Sigmoid colon (tissue), 7 donors: ENCODE measurements around the gene OPRL1. TPM values are rescaled to one million over a fixed set of nuclear protein-coding genes. Genes with fewer than 3 reads are reported as not detected.

Experiments
- DNase-seq: peaks from one replicate; pipeline ENCODE4 v3.0.0-alpha.2; 2019
- H3K27ac ChIP-seq, 4 donors: fragments of 200-600 bp; sonication (generic); one replicate each; pipeline ENCODE4 v1.5.1; 2016 to 2019; ENCODE audit warnings: mild to moderate bottlenecking in 1 of 4
- H3K27me3 ChIP-seq, 3 donors: fragments of 200-600 bp; sonication (generic); one replicate each; pipeline ENCODE4 v1.5.1; 2019; ENCODE audit warnings: mild to moderate bottlenecking in 1 of 3
- H3K36me3 ChIP-seq, 4 donors: fragments of 200-600 bp; sonication (generic); one replicate each; pipeline ENCODE4 v1.5.1; 2016 to 2019
- H3K4me1 ChIP-seq, 4 donors: fragments of 200-600 bp; sonication (generic); one replicate each; pipeline ENCODE4 v1.5.1; 2017 to 2019
- H3K4me3 ChIP-seq, 4 donors: fragments of 200-600 bp; sonication (generic); one replicate each; pipeline ENCODE4 v1.5.1; 2017 to 2019; ENCODE audit warnings: mild to moderate bottlenecking in 2 of 4, moderate library complexity in 1 of 4
- H3K9me3 ChIP-seq, 4 donors: fragments of 200-600 bp in 3 of 4; sonication (generic) in 3 of 4; one replicate each; pipeline versions ENCODE4 v1.5.1 to v1.6.1; 2013 to 2019
- CTCF ChIP-seq, 4 experiments: fragments of 450-650 bp in 3 of 4; fragments of 200-600 bp in 1 of 4; IDR thresholded peaks; one replicate each; pipeline ENCODE4 v1.5.1; 2016 to 2019; ENCODE audit warnings: antibody characterized with exemption in 4 of 4, mild to moderate bottlenecking in 3 of 4, moderate library complexity in 2 of 4
- EP300 ChIP-seq, 4 donors: sonication (generic); formaldehyde crosslinking; IDR thresholded peaks; one replicate each; pipeline ENCODE4 v1.6.1; 2017; ENCODE audit warnings: antibody characterized with exemption in 4 of 4
- POLR2A ChIP-seq, 2 donors: fragments of 450-650 bp; IDR thresholded peaks; one replicate each; pipeline ENCODE4 v1.6.1; 2016; ENCODE audit warnings: antibody characterized with exemption in 2 of 2, mild to moderate bottlenecking in 2 of 2, moderate library complexity in 2 of 2
- POLR2AphosphoS5 ChIP-seq, 4 donors: sonication (generic); formaldehyde crosslinking; IDR thresholded peaks; one replicate each; pipeline ENCODE4 v1.6.1; 2017; ENCODE audit warnings: antibody characterized with exemption in 4 of 4
- WGBS, 2 donors: extraction: QIAGEN DNeasy Blood & Tissue Kit; methylation state at CpG; one replicate each; pipeline ENCODE4 v1.1.7; 2013; 5-methylcytosine and 5-hydroxymethylcytosine counted together
- intact Hi-C: fragments of 100-400 bp; cut with DNase I; formaldehyde crosslinking; loops from one replicate; pipeline ENCODE4 v1.15.1; 2023
- polyA plus RNA-seq, 3 donors: library from polyadenylated mRNA; stranded (reverse); fragments of 200-250 nt; gene quantifications; one replicate each; pipeline ENCODE4 v1.2.3, GENCODE V29; 2013
- small RNA-seq, 3 donors: library from RNA; depleted of rRNA; stranded (forward); fragments of <200 nt; gene quantifications; one replicate each; pipeline ENCODE3, GENCODE V24; 2016
- total RNA-seq, 4 donors: library from RNA; depleted of rRNA; stranded (reverse); fragments of >200 nt; gene quantifications; one replicate each; pipeline ENCODE4 v1.1.0, GENCODE V29; 2016
- donor health status: healthy with polysubstance abuse.
- donor health status: Bipolar disorder and iron deficiency.
- donor health status: healthy.

Gene OPRL1
- total and polyA plus RNA-seq, 7 donors = under 0.01 to 2.2 (median 0.89) TPM; not detected in 1

- Histone ChIP-seq H3K4me1 (no peaks in the 10 kb centered on the region), H3K27ac (no peak overlapping the region), H3K27me3 (peaks cover 0 to 25% (median 16%) of the 10 kb centered on the region in 3 donors), H3K4me3 (no peak overlapping the region), H3K36me3 (no peaks in the 10 kb centered on the region), H3K9me3 (peaks cover 0 to 6% (median 2%) of the 10 kb centered on the region in 4 donors)
- intact Hi-C loops = no loop called here
- DNase-seq = peak; percentile 44
- TF ChIP-seq CTCF (IDR thresholded peaks at IDR 0.05) = no peak
- TF ChIP-seq EP300 (IDR thresholded peaks at IDR 0.05) = no peak
- WGBS, 2 donors = 81 to 86% methylated on average over 5 of the region's 5 CpGs
Measured at GRCh38 chr20:64148581-64148980, 68.7 kb downstream of the OPRL1 start.

GRCh38 chr20:64149141-64149540, 69.3 kb downstream of the OPRL1 start:
- intact Hi-C loops = no loop called here
- peak; percentile 25 for DNase-seq
- TF ChIP-seq CTCF (IDR thresholded peaks at IDR 0.05) (no peak), POLR2AphosphoS5 (IDR thresholded peaks at IDR 0.05) (no peak), EP300 (IDR thresholded peaks at IDR 0.05) (no peak), POLR2A (IDR thresholded peaks at IDR 0.05) (no peak)

GRCh38 chr20:64149809-64150560, 70.1 kb downstream of the OPRL1 start:
- no peak for TF ChIP-seq EP300 (IDR thresholded peaks at IDR 0.05)
- TF ChIP-seq CTCF (IDR thresholded peaks at IDR 0.05) = no peak
- TF ChIP-seq POLR2AphosphoS5 (IDR thresholded peaks at IDR 0.05) = no peak
- no peak for TF ChIP-seq POLR2A (IDR thresholded peaks at IDR 0.05)
- intact Hi-C loops = no loop called here
- Histone ChIP-seq H3K9me3 (peaks cover 0 to 6% (median 2%) of the 10 kb centered on the region in 4 donors), H3K36me3 (no peaks in the 10 kb centered on the region), H3K4me1 (no peaks in the 10 kb centered on the region), H3K27ac (no peak overlapping the region), H3K4me3 (no peak overlapping the region), H3K27me3 (peaks cover 0 to 37% (median 16%) of the 10 kb centered on the region in 3 donors)
- 88 to 93% methylated on average over 26 of the region's 26 CpGs for WGBS, 2 donors
- DNase-seq = peak; percentile 17

More at GRCh38 chr20:64149141-64149540, 69.3 kb downstream of the OPRL1 start:
- 85 to 91% methylated on average over 7 of the region's 7 CpGs for WGBS, 2 donors
- Histone ChIP-seq H3K36me3 (no peaks in the 10 kb centered on the region), H3K4me3 (no peak overlapping the region), H3K27me3 (peaks cover 0 to 30% (median 16%) of the 10 kb centered on the region in 3 donors), H3K4me1 (no peaks in the 10 kb centered on the region), H3K27ac (no peak overlapping the region), H3K9me3 (peaks cover 0 to 6% (median 2%) of the 10 kb centered on the region in 4 donors)

Small RNA genes lying within 50 kb of the gene (small RNA-seq; reads per million reads assigned to genes)
- gene AL355803.1 (0 reads per million in 3 donors), gene MIR6813 (0 reads per million in 3 donors)

Other genes starting within 250 kb of the OPRL1 start
- 1 to 10 TPM; 3.4 to 5.3 (median 4.3) TPM for gene ZBTB46, start 248.8 kb upstream of the OPRL1 start, total RNA-seq
- gene ZBTB46, start 248.8 kb upstream of the OPRL1 start, polyA plus RNA-seq = 1 to 10 TPM in 1 of 3 donors, under 1 TPM in 2; 0.23 to 3.6 (median 0.60) TPM
- gene ABHD16B, start 218.6 kb upstream of the OPRL1 start, total RNA-seq = not detected
- gene ABHD16B, start 218.6 kb upstream of the OPRL1 start, polyA plus RNA-seq = under 1 TPM in 1 of 3 donors, not detected in 2; 0.44 TPM
- 100 to 1,000 TPM in 3 of 4 donors, 10 to 100 TPM in 1; 84.7 to 109 (median 104) TPM for gene TPD52L2, start 214.8 kb upstream of the OPRL1 start, total RNA-seq
- gene TPD52L2, start 214.8 kb upstream of the OPRL1 start, polyA plus RNA-seq = 10 to 100 TPM; 71.7 to 84.2 (median 74.5) TPM
- gene DNAJC5, start 185.0 kb upstream of the OPRL1 start, total RNA-seq = 10 to 100 TPM; 25.0 to 36.4 (median 31.2) TPM
- 10 to 100 TPM; 21.6 to 62.8 (median 41.6) TPM for gene DNAJC5, start 185.0 kb upstream of the OPRL1 start, polyA plus RNA-seq
- gene UCKL1, start 123.7 kb upstream of the OPRL1 start, total RNA-seq = 10 to 100 TPM; 21.1 to 36.3 (median 24.9) TPM
- gene UCKL1, start 123.7 kb upstream of the OPRL1 start, polyA plus RNA-seq = 10 to 100 TPM; 22.8 to 45.6 (median 26.1) TPM
- gene ZNF512B, start 110.2 kb upstream of the OPRL1 start, total RNA-seq = 10 to 100 TPM in 2 of 4 donors, 1 to 10 TPM in 2; 5.1 to 10.8 (median 9.0) TPM
- gene ZNF512B, start 110.2 kb upstream of the OPRL1 start, polyA plus RNA-seq = 1 to 10 TPM in 2 of 3 donors, under 1 TPM in 1; 0.23 to 5.5 (median 1.2) TPM
- 1 to 10 TPM in 3 of 4 donors, under 1 TPM in 1; 0.68 to 8.3 (median 1.9) TPM for gene SAMD10, start 100.4 kb upstream of the OPRL1 start, total RNA-seq
- gene SAMD10, start 100.4 kb upstream of the OPRL1 start, polyA plus RNA-seq = 1 to 10 TPM; 2.8 to 8.7 (median 4.2) TPM
- 10 to 100 TPM; 42.3 to 52.1 (median 46.9) TPM for gene PRPF6, start 99.0 kb upstream of the OPRL1 start, total RNA-seq
- 10 to 100 TPM; 23.4 to 59.9 (median 26.4) TPM for gene PRPF6, start 99.0 kb upstream of the OPRL1 start, polyA plus RNA-seq
- 1 to 10 TPM in 1 of 4 donors, under 1 TPM in 3; under 0.01 to 1.1 (median 0.37) TPM for gene C20orf204, start 43.9 kb upstream of the OPRL1 start, total RNA-seq
- gene C20orf204, start 43.9 kb upstream of the OPRL1 start, polyA plus RNA-seq = 1 to 10 TPM in 1 of 3 donors, not detected in 2; 1.7 TPM
- 1 to 10 TPM; 1.8 to 5.5 (median 3.8) TPM for gene SOX18, start 30.4 kb upstream of the OPRL1 start, total RNA-seq
- 10 to 100 TPM in 1 of 3 donors, 1 to 10 TPM in 1, under 1 TPM in 1; 0.69 to 11.9 (median 3.0) TPM for gene SOX18, start 30.4 kb upstream of the OPRL1 start, polyA plus RNA-seq
- 10 to 100 TPM; 41.7 to 50.5 (median 42.2) TPM for gene TCEA2, start 16.9 kb upstream of the OPRL1 start, total RNA-seq
- 10 to 100 TPM in 2 of 3 donors, 1 to 10 TPM in 1; 2.1 to 14.0 (median 11.4) TPM for gene TCEA2, start 16.9 kb upstream of the OPRL1 start, polyA plus RNA-seq
- 10 to 100 TPM in 2 of 4 donors, 1 to 10 TPM in 2; 7.5 to 12.3 (median 10.5) TPM for gene RGS19, start 564 bp upstream of the OPRL1 start, total RNA-seq
- 10 to 100 TPM; 11.1 to 22.0 (median 12.6) TPM for gene RGS19, start 564 bp upstream of the OPRL1 start, polyA plus RNA-seq
- gene LKAAEAR1, start 4.3 kb downstream of the OPRL1 start, total RNA-seq = 1 to 10 TPM in 1 of 4 donors, not detected in 3; 1.5 TPM
- under 1 TPM in 1 of 3 donors, not detected in 2; 0.19 TPM for gene LKAAEAR1, start 4.3 kb downstream of the OPRL1 start, polyA plus RNA-seq
- not detected for gene NPBWR2, start 27.5 kb downstream of the OPRL1 start, total RNA-seq
- gene NPBWR2, start 27.5 kb downstream of the OPRL1 start, polyA plus RNA-seq = not detected
- 1 to 10 TPM in 1 of 4 donors, under 1 TPM in 3; under 0.01 to 1.1 (median 0.22) TPM for gene MYT1, start 84.4 kb downstream of the OPRL1 start, total RNA-seq
- gene MYT1, start 84.4 kb downstream of the OPRL1 start, polyA plus RNA-seq = under 1 TPM in 1 of 3 donors, not detected in 2; 0.31 TPM
- gene PCMTD2, start 175.7 kb downstream of the OPRL1 start, total RNA-seq = 10 to 100 TPM; 60.3 to 73.9 (median 65.2) TPM
- 10 to 100 TPM in 2 of 3 donors, 1 to 10 TPM in 1; 9.9 to 26.4 (median 18.0) TPM for gene PCMTD2, start 175.7 kb downstream of the OPRL1 start, polyA plus RNA-seq